Right lobe of liver (tissue), 6 donors: Measurements from ENCODE around the gene CCDC39. TPM values are rescaled to one million over a fixed set of nuclear protein-coding genes. Genes with fewer than 3 reads are reported as not detected.

Source experiments
- ATAC-seq, 4 donors: fragments of 200-7000 bp; cut with Tn5 transposase; one replicate each; pipeline ENCODE4 v1.9.1; 2020; ENCODE audit warnings: mild to moderate bottlenecking in 4 of 4, moderate library complexity in 4 of 4
- DNase-seq, 3 donors: peaks; one replicate each; pipeline ENCODE4 v3.0.0-alpha.2; 2020
- H3K27ac ChIP-seq, 3 donors: fragments of 200-600 bp; one replicate each; pipeline ENCODE4 v1.8.0; 2022
- H3K27me3 ChIP-seq, 2 donors: fragments of 200-600 bp; one replicate each; pipeline ENCODE4 v1.8.0; 2022
- H3K36me3 ChIP-seq, 4 donors: fragments of 200-600 bp; sonication (generic) in 1 of 4; one replicate each; pipeline versions ENCODE4 v1.5.1 to v1.8.0; 2017 to 2022; ENCODE audit warnings: control low read depth in 1 of 4
- H3K4me1 ChIP-seq, 4 donors: fragments of 200-600 bp; sonication (generic) in 1 of 4; one replicate each; pipeline versions ENCODE4 v1.5.1 to v1.8.0; 2017 to 2022; ENCODE audit warnings: control low read depth in 1 of 4
- H3K4me3 ChIP-seq, 3 donors: fragments of 200-600 bp; one replicate each; pipeline ENCODE4 v1.8.0; 2022
- H3K9me3 ChIP-seq, 4 donors: fragments of 200-600 bp; sonication (generic) in 1 of 4; one replicate each; pipeline versions ENCODE4 v1.5.1 to v1.8.0; 2017 to 2022; ENCODE audit warnings: control low read depth in 1 of 4
- CTCF ChIP-seq, 4 donors: fragments of 200-600 bp in 3 of 4; fragments of 450-650 bp in 1 of 4; IDR thresholded peaks; one replicate each; pipeline versions ENCODE4 v1.5.1 to v1.8.0; 2016 to 2022; ENCODE audit warnings: antibody characterized with exemption in 4 of 4, mild to moderate bottlenecking in 2 of 4
- POLR2A ChIP-seq: fragments of 450-650 bp; IDR thresholded peaks from one replicate; pipeline ENCODE4 v1.6.1; 2017; ENCODE audit warnings: antibody characterized with exemption, mild to moderate bottlenecking
- WGBS: methylation state at CpG from one replicate; pipeline ENCODE4 v1.1.6; 2018; ENCODE audit warnings: low coverage, low lambda C conversion rate; ENCODE audit not compliant: insufficient coverage; ENCODE audit errors: missing lambda C conversion rate; 5-methylcytosine and 5-hydroxymethylcytosine counted together
- intact Hi-C, 2 donors: fragments of 100-400 bp; cut with DNase I; formaldehyde crosslinking; loops; one replicate each; pipeline versions ENCODE4 v1.11.2 to v1.14.1; 2022
- total RNA-seq, 6 experiments: library from RNA; depleted of rRNA in 2 of 6; stranded (reverse); fragments of >200 nt in 2 of 6; fragmentation: NEBNext Ultra II Directional in 3 of 6; extraction: Animal tissue kit (Norgen Biotek cat#: 25700) in 3 of 6; gene quantifications; one replicate each; pipeline versions ENCODE4 v1.1.0 to v1.2.4, GENCODE V29; 2016 to 2023
- donor health status: DM: no; HTN: yes; CAD: no.
- donor health status: DM: no; HTN: no; CAD: no.
- donor health status: DM: no; HTN: no; CAD: no.
- donor health status: DM: no; HTN: yes; CAD: no.
- donor health status: DM: no; HTN: yes; CAD: no.

Gene CCDC39
- total RNA-seq, 6 experiments from 2014 or later = not detected

- Histone ChIP-seq H3K27me3 (no peaks in the 10 kb centered on the region), H3K27ac (no peak overlapping the region), H3K9me3 (no peaks in the 10 kb centered on the region), H3K4me1 (no peaks in the 10 kb centered on the region), H3K36me3 (no peaks in the 10 kb centered on the region), H3K4me3 (no peak overlapping the region)
- intact Hi-C loops = no loop called here
- ATAC-seq (no peak), DNase-seq (no peak)
- WGBS = 20% methylated on average over 2 of the region's 2 CpGs
- TF ChIP-seq POLR2A (no peak), CTCF (IDR thresholded peaks at IDR 0.05) (no peak)
Measured at GRCh38 chr3:180633722-180634121, 45.6 kb downstream of the CCDC39 start.

GRCh38 chr3:180631317-180631716, 48.0 kb downstream of the CCDC39 start:
- intact Hi-C loops = no loop called here
- ATAC-seq = no peak
- 91% methylated on average over 3 of the region's 3 CpGs for WGBS

GRCh38 chr3:180630371-180630770, 48.9 kb downstream of the CCDC39 start:
- H3K4me1 ChIP-seq = no peaks in the 10 kb centered on the region
- H3K27ac ChIP-seq = no peak overlapping the region
- no peaks in the 10 kb centered on the region for H3K36me3 ChIP-seq
- intact Hi-C loops = no loop called here
- TF ChIP-seq CTCF (IDR thresholded peaks at IDR 0.05) = no peak
- TF ChIP-seq POLR2A = no peak
- H3K9me3 ChIP-seq = no peaks in the 10 kb centered on the region
- no peak for DNase-seq
- no peak for ATAC-seq
- no peaks in the 10 kb centered on the region for H3K27me3 ChIP-seq
- no peak overlapping the region for H3K4me3 ChIP-seq

More at GRCh38 chr3:180631317-180631716, 48.0 kb downstream of the CCDC39 start:
- DNase-seq = no peak
- Histone ChIP-seq H3K36me3 (no peaks in the 10 kb centered on the region), H3K4me3 (no peak overlapping the region), H3K9me3 (no peaks in the 10 kb centered on the region), H3K27me3 (no peaks in the 10 kb centered on the region), H3K27ac (no peak overlapping the region), H3K4me1 (no peaks in the 10 kb centered on the region)
- TF ChIP-seq CTCF (IDR thresholded peaks at IDR 0.05) (no peak), POLR2A (no peak)

- intact Hi-C loops = no loop called here
- DNase-seq = no peak
- WGBS = 77% methylated on average over 2 of the region's 2 CpGs
- TF ChIP-seq CTCF (IDR thresholded peaks at IDR 0.05) = no peak
- no peak for TF ChIP-seq POLR2A
- no peak overlapping the region for H3K27ac ChIP-seq
- no peak for ATAC-seq
- no peaks in the 10 kb centered on the region for H3K36me3 ChIP-seq
- no peaks in the 10 kb centered on the region for H3K27me3 ChIP-seq
- no peak overlapping the region for H3K4me3 ChIP-seq
- no peaks in the 10 kb centered on the region for H3K9me3 ChIP-seq
- no peaks in the 10 kb centered on the region for H3K4me1 ChIP-seq
Measured at GRCh38 chr3:180626844-180627243, 52.4 kb downstream of the CCDC39 start.

GRCh38 chr3:180624714-180625113, 54.6 kb downstream of the CCDC39 start:
- intact Hi-C loops = no loop called here

More at GRCh38 chr3:180624714-180625113, 54.6 kb downstream of the CCDC39 start:
- Histone ChIP-seq H3K9me3 (no peaks in the 10 kb centered on the region), H3K4me1 (no peaks in the 10 kb centered on the region), H3K27me3 (no peaks in the 10 kb centered on the region), H3K36me3 (no peaks in the 10 kb centered on the region), H3K27ac (no peak overlapping the region), H3K4me3 (no peak overlapping the region)
- TF ChIP-seq CTCF (IDR thresholded peaks at IDR 0.05) = no peak
- TF ChIP-seq POLR2A = no peak
- ATAC-seq = no peak
- DNase-seq = no peak
- 87% methylated on average over 2 of the region's 2 CpGs for WGBS
